ENCODE data around the gene LGALS13. TPM values are rescaled to one million over a fixed set of nuclear protein-coding genes. Genes with fewer than 3 reads are reported as not detected.
A peak's percentile ranks its signal among the peaks of the same experiment; 100 is the strongest.

LGALS13 gene
- total RNA-seq, 1 experiment from 2014 or later: not detected

DNA sequence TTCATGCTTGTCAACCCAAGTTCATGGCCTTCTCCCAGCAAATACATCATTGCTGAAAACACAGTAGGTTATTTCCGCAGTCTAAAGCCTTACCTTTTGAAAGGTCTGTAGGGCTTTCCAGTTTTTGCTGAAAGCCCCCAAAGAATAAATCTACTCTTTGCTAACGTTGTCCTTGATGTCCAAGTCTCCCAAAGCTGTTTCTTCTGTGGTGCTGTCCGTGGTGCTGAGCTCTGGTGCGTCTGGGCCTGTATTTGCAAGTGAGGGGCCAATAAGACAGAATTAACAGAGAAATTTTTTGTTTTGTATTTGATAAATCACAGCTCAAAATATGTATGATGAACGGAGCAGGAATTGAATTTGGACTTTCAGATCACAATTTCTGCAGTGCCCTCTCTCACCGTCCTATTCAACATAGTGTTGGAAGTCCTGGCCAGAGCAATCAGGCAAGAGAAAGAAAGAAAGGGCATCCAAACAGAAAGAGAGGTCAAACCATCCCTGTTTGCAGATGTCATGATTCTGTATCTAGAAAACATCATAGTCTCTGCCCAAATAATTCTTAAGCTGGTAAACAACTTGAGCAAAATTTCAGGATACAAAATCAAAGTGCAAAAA lies 43.6 kb downstream of the LGALS13 start:
- peak; percentile 40 for DNase-seq
- TF ChIP-seq, protein P1, sequence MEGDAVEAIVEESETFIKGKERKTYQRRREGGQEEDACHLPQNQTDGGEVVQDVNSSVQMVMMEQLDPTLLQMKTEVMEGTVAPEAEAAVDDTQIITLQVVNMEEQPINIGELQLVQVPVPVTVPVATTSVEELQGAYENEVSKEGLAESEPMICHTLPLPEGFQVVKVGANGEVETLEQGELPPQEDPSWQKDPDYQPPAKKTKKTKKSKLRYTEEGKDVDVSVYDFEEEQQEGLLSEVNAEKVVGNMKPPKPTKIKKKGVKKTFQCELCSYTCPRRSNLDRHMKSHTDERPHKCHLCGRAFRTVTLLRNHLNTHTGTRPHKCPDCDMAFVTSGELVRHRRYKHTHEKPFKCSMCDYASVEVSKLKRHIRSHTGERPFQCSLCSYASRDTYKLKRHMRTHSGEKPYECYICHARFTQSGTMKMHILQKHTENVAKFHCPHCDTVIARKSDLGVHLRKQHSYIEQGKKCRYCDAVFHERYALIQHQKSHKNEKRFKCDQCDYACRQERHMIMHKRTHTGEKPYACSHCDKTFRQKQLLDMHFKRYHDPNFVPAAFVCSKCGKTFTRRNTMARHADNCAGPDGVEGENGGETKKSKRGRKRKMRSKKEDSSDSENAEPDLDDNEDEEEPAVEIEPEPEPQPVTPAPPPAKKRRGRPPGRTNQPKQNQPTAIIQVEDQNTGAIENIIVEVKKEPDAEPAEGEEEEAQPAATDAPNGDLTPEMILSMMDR (IDR thresholded peaks at IDR 0.05; ENCODE audit: unreplicated experiment): no peak
- Mint-ChIP-seq H3K9me3 (ENCODE audit: low read depth, unreplicated experiment) (peaks cover 2% of the 10 kb centered on the region), H3K27me3 (ENCODE audit: unreplicated experiment) (peaks cover 91% of the 10 kb centered on the region), H3K36me3 (ENCODE audit: insufficient read depth, unreplicated experiment) (no peaks in the 10 kb centered on the region), H3K4me1 (ENCODE audit: low read depth, unreplicated experiment) (peaks cover 16% of the 10 kb centered on the region), H3K27ac (ENCODE audit: unreplicated experiment) (no peak overlapping the region), H3K4me3 (ENCODE audit: low read depth, unreplicated experiment) (no peak overlapping the region)
- CTCF ChIA-PET: no interaction called here
- BruUV-seq (replicated peaks): no TSS peak
- intact Hi-C loops (cut with micrococcal nuclease; ENCODE audit: unreplicated experiment): no loop called here

DNA sequence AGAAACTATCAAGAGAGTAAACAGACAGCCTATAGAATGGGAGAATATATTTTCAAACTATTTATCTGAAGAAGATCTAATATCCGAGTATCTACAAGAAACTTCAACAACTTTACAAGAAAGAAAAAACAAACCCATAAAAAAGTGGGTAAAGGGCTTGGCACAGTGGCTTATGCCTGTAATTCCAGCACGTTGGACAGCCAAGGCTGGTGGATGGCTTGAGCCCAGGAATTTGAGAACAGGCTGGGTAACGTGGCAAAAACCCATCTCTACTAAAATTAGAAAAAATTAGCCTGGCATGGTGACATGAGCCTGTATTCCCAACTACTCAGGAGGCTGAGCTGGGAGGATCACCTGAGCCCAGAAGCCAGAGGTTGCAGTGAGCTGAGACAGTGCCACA lies 45.6 kb downstream of the LGALS13 start:
- no peak for DNase-seq
- Mint-ChIP-seq H3K4me1 (ENCODE audit: low read depth, unreplicated experiment) (no peaks in the 10 kb centered on the region), H3K27ac (ENCODE audit: unreplicated experiment) (no peak overlapping the region), H3K4me3 (ENCODE audit: low read depth, unreplicated experiment) (no peak overlapping the region), H3K36me3 (ENCODE audit: insufficient read depth, unreplicated experiment) (no peaks in the 10 kb centered on the region), H3K27me3 (ENCODE audit: unreplicated experiment) (peaks cover 97% of the 10 kb centered on the region), H3K9me3 (ENCODE audit: low read depth, unreplicated experiment) (peaks cover 2% of the 10 kb centered on the region)
- no TSS peak for BruUV-seq (replicated peaks)
- TF ChIP-seq, protein P1 (IDR thresholded peaks at IDR 0.05; ENCODE audit: unreplicated experiment): no peak
- CTCF ChIA-PET: no interaction called here
- intact Hi-C loops (cut with micrococcal nuclease; ENCODE audit: unreplicated experiment): no loop called here

DNA sequence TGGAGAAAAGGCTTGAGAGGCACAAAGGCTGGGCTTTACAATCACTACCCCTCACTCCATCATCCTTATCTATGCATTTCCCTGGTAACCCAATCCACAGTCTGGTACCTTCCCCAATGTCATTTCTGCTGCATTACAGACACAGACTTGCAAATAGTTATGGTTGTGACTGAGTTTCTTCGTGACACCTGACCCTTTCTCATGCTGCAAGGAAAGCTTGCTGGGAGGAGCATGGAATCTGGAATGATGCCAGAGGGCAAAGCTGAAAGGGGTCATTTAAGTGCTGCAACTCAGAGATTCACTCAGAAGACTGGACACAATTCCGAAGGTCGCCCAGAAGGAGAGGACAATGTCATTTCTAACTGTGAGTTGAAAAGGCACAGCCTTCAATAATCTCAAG lies 53.3 kb downstream of the LGALS13 start, which contains the start of gene LGALS16:
TSS of gene LGALS16 (plus strand) at position 301 of the 400 bp plus-strand sequence. CDS start at position 350, 49 bp downstream.
- TF ChIP-seq, protein P1 (IDR thresholded peaks at IDR 0.05; ENCODE audit: unreplicated experiment): no peak
- H3K27ac Mint-ChIP-seq (ENCODE audit: unreplicated experiment): no peak within 1 kb of the TSS
- H3K27me3 Mint-ChIP-seq (ENCODE audit: unreplicated experiment): peaks cover 100% of the 10 kb centered on the region

More for the DNA sequence above, 53.3 kb downstream of the LGALS13 start, which contains the start of gene LGALS16:
- no peak within 1 kb of the TSS for H3K4me3 Mint-ChIP-seq (ENCODE audit: low read depth, unreplicated experiment)
- no peaks in the 10 kb centered on the region for H3K36me3 Mint-ChIP-seq (ENCODE audit: insufficient read depth, unreplicated experiment)
- no peaks in the 10 kb centered on the region for H3K4me1 Mint-ChIP-seq (ENCODE audit: low read depth, unreplicated experiment)
- no peak for DNase-seq
- CTCF ChIA-PET: no interaction called here
- intact Hi-C loops (cut with micrococcal nuclease; ENCODE audit: unreplicated experiment): no loop called here
- no TSS peak for BruUV-seq (replicated peaks)
- no peaks in the 10 kb centered on the region for H3K9me3 Mint-ChIP-seq (ENCODE audit: low read depth, unreplicated experiment)

Other genes with a start within 250 kb of the LGALS13 start
- 64.3 and 72.7 TPM in 2 replicates for gene PAF1, start 211.4 kb upstream of the LGALS13 start, total RNA-seq (2022)
- 56.8 and 66.6 TPM in 2 replicates for gene MED29, start 211.1 kb upstream of the LGALS13 start, total RNA-seq (2022)
- gene ZFP36, start 195.7 kb upstream of the LGALS13 start, total RNA-seq (2022): 70.8 and 107 TPM in 2 replicates
- gene PLEKHG2, start 189.9 kb upstream of the LGALS13 start, total RNA-seq (2022): 64.1 and 65.3 TPM in 2 replicates
- 1,912 and 1,929 TPM in 2 replicates for gene RPS16, start 166.6 kb upstream of the LGALS13 start, total RNA-seq (2022)
- gene SUPT5H, start 156.9 kb upstream of the LGALS13 start, total RNA-seq (2022): 158 and 189 TPM in 2 replicates
- gene TIMM50, start 121.7 kb upstream of the LGALS13 start, total RNA-seq (2022): 110 and 116 TPM in 2 replicates
- 0.19 and 0.42 TPM in 2 replicates for gene DLL3, start 103.6 kb upstream of the LGALS13 start, total RNA-seq (2022)
- gene SELENOV, start 87.4 kb upstream of the LGALS13 start, total RNA-seq (2022): not detected in 2 replicates
- gene EID2B, start 69.7 kb upstream of the LGALS13 start, total RNA-seq (2022): 2.4 and 3.3 TPM in 2 replicates
- 14.6 and 17.5 TPM in 2 replicates for gene EID2, start 62.4 kb upstream of the LGALS13 start, total RNA-seq (2022)
- gene LGALS16, start 53.4 kb downstream of the LGALS13 start, total RNA-seq (2022): not detected in 2 replicates
- not detected in 2 replicates for gene LGALS14, start 102.0 kb downstream of the LGALS13 start, total RNA-seq (2022)
- not detected in 2 replicates for gene CLC, start 135.5 kb downstream of the LGALS13 start, total RNA-seq (2022)
- gene LEUTX, start 176.3 kb downstream of the LGALS13 start, total RNA-seq (2022): not detected in 2 replicates
- 21.5 and 24.6 TPM in 2 replicates for gene DYRK1B, start 231.6 kb downstream of the LGALS13 start, total RNA-seq (2022)
- 641 and 724 TPM in 2 replicates for gene FBL, start 243.9 kb downstream of the LGALS13 start, total RNA-seq (2022)